ENCODE measurements around the gene RTP3. TPM values are rescaled to one million over a fixed set of nuclear protein-coding genes. Genes with fewer than 3 reads are reported as not detected.

The RTP3 gene
- total and polyA plus RNA-seq, 2 of the 8 experiments (the other 6 are each of a cell fraction or from before 2014, with no cell fraction given), result 0.08 TPM; not detected in 1

DNA sequence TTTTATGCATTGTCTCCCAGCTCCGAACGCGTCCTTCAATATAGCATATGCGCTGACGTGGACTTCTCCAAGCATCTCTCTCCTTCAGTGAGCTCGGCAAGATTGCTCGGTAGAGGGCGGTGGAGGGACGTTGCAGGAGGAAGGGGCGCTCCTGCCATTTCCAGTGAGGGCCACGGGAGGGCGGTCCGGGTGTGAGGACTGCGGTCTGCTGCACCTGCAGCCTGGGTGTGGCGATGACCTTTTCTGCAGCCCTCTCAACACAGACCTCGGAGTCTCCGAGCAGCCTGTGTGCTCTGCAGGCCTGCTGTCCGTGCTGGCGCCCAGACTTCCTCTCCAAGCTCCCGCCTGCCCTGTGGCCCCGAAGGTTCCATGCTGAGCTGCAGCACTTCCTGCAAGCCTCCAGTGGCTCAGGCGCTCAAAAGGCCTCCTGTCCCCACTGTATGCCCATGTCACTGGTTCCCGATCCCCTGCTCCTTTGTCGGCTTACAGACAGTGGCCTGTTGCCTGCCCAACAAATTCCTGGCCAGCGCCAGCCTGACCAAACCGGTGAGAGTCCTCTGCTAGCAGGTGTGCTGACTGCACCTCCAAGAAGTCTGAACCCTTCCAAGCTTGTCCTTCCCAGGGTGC lies 8.9 kb upstream of the RTP3 start:
- H2BK15ac ChIP-seq (ENCODE audit: low read length), result peak overlapping the region; percentile 6
- POLR2A ChIA-PET (ENCODE audit: partially characterized antibody), result interaction anchor here (0.9 to 4.0 kb wide), 14 partner anchors 10 to 204 kb away, joined by 3 to 49 read pairs (median 4); partner anchors contain the start of gene ALS2CL
- TF ChIP-seq RNF2 (IDR thresholded peaks at IDR 0.05; ENCODE audit: borderline replicate concordance, low read depth, low read length, missing control alignments, poor library complexity, severe bottlenecking), result no peak
- peak; percentile 99 to 100 for TF ChIP-seq RAD21 (IDR thresholded peaks at IDR 0.05 in 1 of 2, conservative IDR thresholded peaks at IDR 0.05 in 1 of 2; ENCODE audit: low read depth in 2 of 2, low read length in 2 of 2)
- peak; percentile 50 for TF ChIP-seq SRF (IDR thresholded peaks at IDR 0.05; ENCODE audit: low read depth, low read length)
- TF ChIP-seq SUZ12 (IDR thresholded peaks at IDR 0.05; ENCODE audit: low read length), result no peak
- no peak for TF ChIP-seq CBX5 (IDR thresholded peaks at IDR 0.05; ENCODE audit: low read depth, low read length)
- peak; percentile 41; the same call in 1 of the 2 replicates for TF ChIP-seq BRCA1 (IDR thresholded peaks at IDR 0.05; ENCODE audit: low read depth, low read length)
- TF ChIP-seq KDM1A (IDR thresholded peaks at IDR 0.05; ENCODE audit: borderline replicate concordance, low read length), result peak; percentile 70; the same call in 1 of the 2 replicates
- no peak for TF ChIP-seq POLR2A (IDR thresholded peaks at IDR 0.05; ENCODE audit: control extremely low read depth in 1 of 2, low read depth in 2 of 2, low read length in 2 of 2)
- peak; percentile 59; the same call in 1 of the 2 replicates for TF ChIP-seq SP4 (IDR thresholded peaks at IDR 0.05; ENCODE audit: low read length)
- no peak for TF ChIP-seq ZNF274 (IDR thresholded peaks at IDR 0.05; ENCODE audit: borderline replicate concordance, extremely low read depth, low read length)
- TF ChIP-seq POLR2AphosphoS5 (IDR thresholded peaks at IDR 0.05; ENCODE audit: low read depth, low read length), result peak; percentile 30; the same call in 1 of the 2 replicates

More for the DNA sequence above, 8.9 kb upstream of the RTP3 start:
- H4K20me1 ChIP-seq (replicated peaks in 1 of 2; ENCODE audit: control insufficient read depth in 1 of 2, insufficient read depth in 2 of 2, low read length in 2 of 2), result no peaks in the 10 kb centered on the region
- H3K27me3 ChIP-seq (replicated peaks in 1 of 4; ENCODE audit: control insufficient read depth in 3 of 4, extremely low read depth in 1 of 4, insufficient read depth in 3 of 4, low read length in 3 of 4), result no peaks in the 10 kb centered on the region; a peak in 2 of 7 replicates
- H3K14ac ChIP-seq (ENCODE audit: insufficient read length), result no peak overlapping the region
- DNase-seq (ENCODE audit: low read depth in 1 of 2, low spot score in 2 of 2) (peak; percentile 92 to 98), FAIRE-seq (peak; percentile 97)
- H3K4me2 ChIP-seq (ENCODE audit: insufficient read depth in 1 of 2, low read depth in 2 of 2, low read length in 2 of 2), result peak overlapping the region in 1 of 2 experiments; percentile 35; a peak in 2 of 4 replicates
- H3K79me2 ChIP-seq (ENCODE audit: control insufficient read depth in 1 of 2, insufficient read depth in 2 of 2, low read length in 2 of 2), result no peaks in the 10 kb centered on the region
- H3K18ac ChIP-seq (ENCODE audit: extremely low read depth, low read length), result peak overlapping the region; percentile 52
- H3K23ac ChIP-seq (ENCODE audit: insufficient read length), result no peak overlapping the region
- H3K9me3 ChIP-seq (ENCODE audit: insufficient read depth in 2 of 2, low read depth in 1 of 2, low read length in 1 of 2), result peaks cover 0 to 5% of the 10 kb centered on the region in 2 experiments; a peak in 2 of 4 replicates
- WGBS, 2 experiments (ENCODE audit: extremely low coverage in 1 of 2, insufficient coverage in 1 of 2, insufficient read length in 1 of 2, insufficient replicate concordance in 2 of 2, low coverage in 1 of 2, low lambda C conversion rate in 2 of 2, missing lambda C conversion rate in 1 of 2), result 24% methylated on average over 26 of the region's 26 CpGs; no CpG with 5 or more reads in 1 of the 2 experiments
- H2BK12ac ChIP-seq (ENCODE audit: low read depth, low read length), result peak overlapping the region; percentile 61; the same call in 1 of the 2 replicates
- H3K23me2 ChIP-seq (ENCODE audit: low read depth, low read length), result no peaks in the 10 kb centered on the region
- H2BK120ac ChIP-seq (replicated peaks; ENCODE audit: low read depth, low read length), result no peak overlapping the region
- no peak overlapping the region for H3K27ac ChIP-seq (ENCODE audit: low read depth, low read length)
- H3K4me3 ChIP-seq (ENCODE audit: extremely low read depth in 1 of 4, insufficient read depth in 2 of 4, low read depth in 3 of 4, low read length in 4 of 4), result no peak overlapping the region
- no peaks in the 10 kb centered on the region for H3K79me1 ChIP-seq (ENCODE audit: low read depth, low read length)
- H3K36me3 ChIP-seq (ENCODE audit: control insufficient read depth in 2 of 4, insufficient read depth in 4 of 4, low read length in 3 of 4), result no peaks in the 10 kb centered on the region
- peak overlapping the region; percentile 55; the same call in 1 of the 2 replicates for H2BK5ac ChIP-seq (ENCODE audit: low read depth, low read length)
- H3K9ac ChIP-seq (replicated peaks in 1 of 4; ENCODE audit: extremely low read depth in 1 of 4, low read depth in 3 of 4, low read length in 3 of 4), result no peak overlapping the region; a peak in 1 of 7 replicates
- peak overlapping the region; percentile 76; the same call in 1 of the 2 replicates for H4K8ac ChIP-seq (ENCODE audit: extremely low read depth, insufficient read depth, low read length)
- peak overlapping the region; percentile 18 for H4K5ac ChIP-seq (ENCODE audit: insufficient read length, low read depth, low read length)
- peak overlapping the region; percentile 4; the same call in 1 of the 2 replicates for H2BK20ac ChIP-seq (ENCODE audit: low read length)
- CTCF ChIA-PET (ENCODE audit: partially characterized antibody), result interaction anchor here (0.6 to 5.7 kb wide), 77 partner anchors 9 to 1279 kb away, joined by 3 to 82 read pairs (median 6); partner anchors contain the start of genes ALS2CL, LTF, PRSS50 and RTP3
- peak overlapping the region; percentile 20 for H4K91ac ChIP-seq (replicated peaks; ENCODE audit: insufficient read length, low read length)
- H3K4ac ChIP-seq (replicated peaks; ENCODE audit: insufficient read length, low read depth, low read length), result no peak overlapping the region
- H2AK5ac ChIP-seq (ENCODE audit: low read depth, low read length), result no peak overlapping the region
- H2AFZ ChIP-seq (ENCODE audit: low read length), result no peak overlapping the region; the same call in 1 of the 2 replicates
- H3K56ac ChIP-seq (replicated peaks; ENCODE audit: insufficient read length, low read depth, low read length), result no peak overlapping the region
- H3K4me1 ChIP-seq (replicated peaks in 1 of 4; ENCODE audit: control insufficient read depth in 3 of 4, insufficient read depth in 4 of 4, low read length in 3 of 4), result peaks cover 4 to 8% (median 6%) of the 10 kb centered on the region in 4 experiments; a peak in 6 of 7 replicates
